ENCODE measurements around the gene DNAJB6.

DNAJB6 gene

GRCh38 chr7:157397731-157398691, 61.2 kb downstream of the DNAJB6 start:
- DNase-seq = no peak

GRCh38 chr7:157399086-157399687, 62.4 kb downstream of the DNAJB6 start:
- no peak for DNase-seq

GRCh38 chr7:157400171-157400860, 63.5 kb downstream of the DNAJB6 start:
- no peak for DNase-seq

- no peak for DNase-seq
Measured at GRCh38 chr7:157401567-157402387, 65.0 kb downstream of the DNAJB6 start.

- DNase-seq = no peak
Measured at GRCh38 chr7:157402388-157402703, 65.5 kb downstream of the DNAJB6 start.

- DNase-seq = no peak
Measured at GRCh38 chr7:157402911-157403534, 66.2 kb downstream of the DNAJB6 start.

- no peak for DNase-seq
Measured at GRCh38 chr7:157403646-157404401, 67.0 kb downstream of the DNAJB6 start.

- DNase-seq = peak; percentile 80
Measured at GRCh38 chr7:157404845-157405481, 68.2 kb downstream of the DNAJB6 start.

GRCh38 chr7:157405501-157405900, 68.7 kb downstream of the DNAJB6 start:
- DNase-seq = no peak

- no peak for DNase-seq
Measured at GRCh38 chr7:157405914-157406810, 69.4 kb downstream of the DNAJB6 start.

- no peak for DNase-seq
Measured at GRCh38 chr7:157406971-157407370, 70.2 kb downstream of the DNAJB6 start.

GRCh38 chr7:157407512-157408257, 70.9 kb downstream of the DNAJB6 start:
- no peak for DNase-seq

- DNase-seq = no peak
Measured at GRCh38 chr7:157408258-157409101, 71.7 kb downstream of the DNAJB6 start.

GRCh38 chr7:157409149-157409752, 72.4 kb downstream of the DNAJB6 start:
- DNase-seq = no peak

- no peak for DNase-seq
Measured at GRCh38 chr7:157409753-157410727, 73.2 kb downstream of the DNAJB6 start.

- no peak for DNase-seq
Measured at GRCh38 chr7:157410831-157411556, 74.2 kb downstream of the DNAJB6 start.

Data from activated CD8-positive, alpha-beta memory T cell treated with anti-CD3 and anti-CD28 coated beads, Interleukin-2, amount 50 U/mL, for 48 hours (primary cell).